Loucy (cell line): ENCODE measurements around the gene ADAT3.

ENCODE experiments used
- H2AFZ ChIP-seq: fragments of 200-600 bp; sonication (generic); 2 replicates; pipeline ENCODE4 v1.6.0; 2016; ENCODE audit warnings: antibody characterized with exemption, mild to moderate bottlenecking, low read length, moderate library complexity
- H3F3A ChIP-seq: fragments of 200-600 bp; 2 replicates; pipeline ENCODE4 v1.6.0; 2016; ENCODE audit warnings: antibody characterized with exemption, low read depth, mild to moderate bottlenecking
- H3K27me3 ChIP-seq: fragments of 200-600 bp; sonication (generic); 2 replicates; pipeline ENCODE4 v1.6.1; 2014; ENCODE audit warnings: low read length, mild to moderate bottlenecking; ENCODE audit not compliant: insufficient read depth, poor library complexity, severe bottlenecking
- H3K36me3 ChIP-seq: fragments of 200-600 bp; sonication (generic); 2 replicates; pipeline ENCODE4 v1.6.1; 2016; ENCODE audit warnings: low read length; ENCODE audit not compliant: insufficient read depth
- H3K4me1 ChIP-seq: fragments of 200-600 bp; sonication (generic); 2 replicates; pipeline ENCODE4 v1.5.1; 2014; ENCODE audit warnings: low read length, mild to moderate bottlenecking; ENCODE audit not compliant: insufficient read depth, poor library complexity, severe bottlenecking
- H3K4me2 ChIP-seq: fragments of 200-600 bp; sonication (generic); 2 replicates; pipeline ENCODE4 v1.6.0; 2014; ENCODE audit warnings: antibody characterized with exemption, low read length, low read depth, mild to moderate bottlenecking; ENCODE audit not compliant: poor library complexity, severe bottlenecking
- H3K4me3 ChIP-seq: fragments of 200-600 bp; sonication (generic); 2 replicates; pipeline ENCODE4 v1.5.1; 2014; ENCODE audit warnings: low read length, mild to moderate bottlenecking, mixed read lengths; ENCODE audit not compliant: poor library complexity, severe bottlenecking
- H3K79me2 ChIP-seq: fragments of 200-600 bp; sonication (generic); 2 replicates; pipeline ENCODE4 v1.6.1; 2014; ENCODE audit warnings: low read length; ENCODE audit not compliant: insufficient read depth
- H3K9ac ChIP-seq: fragments of 200-600 bp; sonication (generic); 2 replicates; pipeline ENCODE4 v1.6.0; 2014; ENCODE audit warnings: mild to moderate bottlenecking, low read depth, low read length, moderate library complexity; ENCODE audit not compliant: poor library complexity, severe bottlenecking
- H3K9me2 ChIP-seq: fragments of 200-600 bp; sonication (generic); replicated peaks from 2 replicates; pipeline ENCODE4 v1.6.1; 2016; ENCODE audit warnings: low read depth, low read length, mixed read lengths
- H3K9me3 ChIP-seq: fragments of 200-600 bp; sonication (generic); 2 replicates; pipeline ENCODE4 v1.6.1; 2014; ENCODE audit warnings: mild to moderate bottlenecking, antibody characterized with exemption, low read length, low read depth; ENCODE audit not compliant: insufficient read depth
- H4K20me1 ChIP-seq: fragments of 200-600 bp; sonication (generic); 2 replicates; pipeline ENCODE4 v1.6.0; 2014; ENCODE audit warnings: antibody characterized with exemption, low read length, mild to moderate bottlenecking; ENCODE audit not compliant: insufficient read depth, poor library complexity, severe bottlenecking
- CTCF ChIP-seq: fragments of 200-600 bp; sonication (generic); conservative IDR thresholded peaks from 2 replicates; pipeline ENCODE4 v1.5.1; 2014; ENCODE audit warnings: mild to moderate bottlenecking, antibody characterized with exemption, low read length
- EZH2phosphoT487 ChIP-seq: fragments of 200-600 bp; IDR thresholded peaks from 2 replicates; pipeline ENCODE4 v1.6.1; 2018; ENCODE audit warnings: antibody characterized with exemption, mild to moderate bottlenecking, moderate library complexity, borderline replicate concordance

ADAT3 gene

GRCh38 chr19:1929021-1929742 lies 24.0 kb downstream of the ADAT3 start:
- H3K9me3 ChIP-seq = no peaks in the 10 kb centered on the region

GRCh38 chr19:1931445-1931844 lies 26.2 kb downstream of the ADAT3 start:
- Histone ChIP-seq H3K36me3 (no peaks in the 10 kb centered on the region), H3K4me2 (no peak overlapping the region), H3K4me3 (no peak overlapping the region), H4K20me1 (no peaks in the 10 kb centered on the region), H2AFZ (no peak overlapping the region), H3K27me3 (no peaks in the 10 kb centered on the region), H3K9me3 (no peaks in the 10 kb centered on the region), H3F3A (no peaks in the 10 kb centered on the region), H3K9ac (no peak overlapping the region), H3K79me2 (no peaks in the 10 kb centered on the region), H3K9me2 (no peaks in the 10 kb centered on the region), H3K4me1 (peaks cover 9% of the 10 kb centered on the region)
- TF ChIP-seq CTCF = no peak

More at GRCh38 chr19:1929021-1929742, 24.0 kb downstream of the ADAT3 start:
- Histone ChIP-seq H3K9me2 (no peaks in the 10 kb centered on the region), H3K9ac (peak overlapping the region; percentile 51), H3K4me1 (peaks cover 9% of the 10 kb centered on the region), H3K79me2 (no peaks in the 10 kb centered on the region), H3F3A (no peaks in the 10 kb centered on the region), H2AFZ (peak overlapping the region; percentile 17), H3K4me3 (peak overlapping the region; percentile 66), H3K4me2 (peak overlapping the region; percentile 71), H4K20me1 (no peaks in the 10 kb centered on the region), H3K27me3 (no peaks in the 10 kb centered on the region), H3K36me3 (no peaks in the 10 kb centered on the region; the same call in 1 of the 2 replicates)
- TF ChIP-seq CTCF = peak; percentile 72
- TF ChIP-seq EZH2phosphoT487 = no peak

DNA sequence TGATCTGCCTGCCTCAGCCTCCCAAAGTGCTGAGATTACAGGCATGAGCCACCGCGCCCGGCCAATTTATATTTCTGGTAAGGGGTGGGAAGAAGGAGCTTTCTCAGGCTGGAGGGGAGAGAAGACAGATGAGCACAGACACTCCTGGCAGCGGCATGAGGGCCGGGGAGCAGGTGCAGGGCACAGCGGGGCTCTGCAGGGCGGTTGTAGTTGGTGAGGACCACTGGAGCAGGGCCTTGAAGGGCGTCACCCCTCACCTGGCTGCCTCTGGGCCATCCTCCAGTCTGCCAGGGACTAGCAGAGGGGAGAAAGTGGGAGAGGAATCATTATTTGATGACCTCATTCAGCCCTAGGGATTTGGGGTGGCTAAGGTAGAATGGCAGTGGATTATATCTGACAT lies 27.2 kb downstream of the ADAT3 start:
- Histone ChIP-seq H3K4me3 (no peak overlapping the region), H3K4me1 (peaks cover 9% of the 10 kb centered on the region), H3K9me2 (no peaks in the 10 kb centered on the region), H3K9me3 (no peaks in the 10 kb centered on the region), H3F3A (no peaks in the 10 kb centered on the region), H3K4me2 (no peak overlapping the region), H3K79me2 (no peaks in the 10 kb centered on the region), H2AFZ (no peak overlapping the region), H3K27me3 (no peaks in the 10 kb centered on the region), H3K9ac (no peak overlapping the region), H3K36me3 (no peaks in the 10 kb centered on the region), H4K20me1 (no peaks in the 10 kb centered on the region)
- TF ChIP-seq EZH2phosphoT487 (no peak), CTCF (no peak)
